Endothelial cell of umbilical vein (primary cell): Measurements from ENCODE around the gene FBLIM1. TPM values are rescaled to one million over a fixed set of nuclear protein-coding genes. Genes with fewer than 3 reads are reported as not detected.

ENCODE experiments used
- BruUV-seq: library from RNA; stranded (reverse); fragments of 400-500 nt; replicated peaks from 2 replicates; lab custom pipeline; 2021; lab: Mats Ljungman, UMichigan
- CTCF ChIA-PET: fragments of 300-600, 350-600 bp; sonication (Branson Sonifier 250); formaldehyde crosslinking; loops from one replicate; lab custom pipeline; 2021; ENCODE audit warnings: antibody characterized with exemption, inconsistent platforms; lab: Charles Lee
- POLR2A ChIA-PET: fragments of 300-600, 350-600 bp; sonication (Branson Sonifier 250); formaldehyde crosslinking; loops from one replicate; lab custom pipeline; 2021; ENCODE audit warnings: antibody characterized with exemption, inconsistent platforms; lab: Charles Lee
- DNase-seq: peaks from one replicate; pipeline ENCODE4 v3.0.0-alpha.2; 2011; ENCODE audit warnings: low read depth, low spot score
- FAIRE-seq: peaks from 2 replicates; lab custom pipeline; 2011; peaks lifted over from hg19 to GRCh38; lab: Jason Lieb, UNC
- H2AFZ ChIP-seq: 2 replicates; pipeline ENCODE4 v1.6.0; 2012; ENCODE audit warnings: low read depth, low read length, control low read depth, inconsistent platforms
- H3K27ac ChIP-seq: 2 replicates; pipeline ENCODE4 v1.5.1; 2011; ENCODE audit warnings: low read depth, mild to moderate bottlenecking, control low read depth, low read length, moderate library complexity; ENCODE audit not compliant: insufficient read depth
- H3K27me3 ChIP-seq, 2 experiments: 2 replicates each; pipeline versions ENCODE4 v1.6.0 to v1.6.1; 2011; ENCODE audit warnings: low read length in 2 of 2, mixed read lengths in 1 of 2; ENCODE audit not compliant: control insufficient read depth in 2 of 2, insufficient read depth in 2 of 2
- H3K36me3 ChIP-seq, 2 experiments: 2 replicates in 1 of 2; 3 replicates in 1 of 2; pipeline ENCODE4 v1.5.1; 2011; ENCODE audit warnings: low read length in 2 of 2, mild to moderate bottlenecking in 1 of 2, moderate library complexity in 1 of 2; ENCODE audit not compliant: control insufficient read depth in 2 of 2, insufficient read depth in 2 of 2; ENCODE audit errors: extremely low read depth in 1 of 2
- H3K4me1 ChIP-seq: 3 replicates; pipeline ENCODE4 v1.5.1; 2011; ENCODE audit warnings: mild to moderate bottlenecking, low read length; ENCODE audit not compliant: control insufficient read depth, insufficient read depth; ENCODE audit errors: extremely low read depth
- H3K4me2 ChIP-seq: 2 replicates; pipeline ENCODE4 v1.6.1; 2011; ENCODE audit warnings: low read length, control low read depth, mixed read lengths; ENCODE audit not compliant: insufficient read depth
- H3K4me3 ChIP-seq, 3 experiments: fragments of 200-600 bp in 1 of 3; sonication (generic), shearing (Covaris generic) in 1 of 3; replicated peaks in 1 of 3; 2 replicates each; pipeline ENCODE4 v1.5.1; 2011 to 2016; ENCODE audit warnings: control low read depth in 3 of 3, low read length in 3 of 3, mild to moderate bottlenecking in 2 of 3, inconsistent platforms in 1 of 3, low read depth in 1 of 3, moderate library complexity in 1 of 3; ENCODE audit not compliant: insufficient read depth in 1 of 3
- H3K79me2 ChIP-seq: 2 replicates; pipeline ENCODE4 v1.6.0; 2012; ENCODE audit warnings: low read length, inconsistent platforms; ENCODE audit not compliant: control insufficient read depth, insufficient read depth
- H3K9ac ChIP-seq: replicated peaks from 2 replicates; pipeline ENCODE3; 2011; ENCODE audit warnings: low read length, control low read depth; ENCODE audit not compliant: insufficient read depth; ENCODE audit errors: extremely low read depth
- H3K9me1 ChIP-seq: replicated peaks from 3 replicates; pipeline ENCODE4 v1.6.0; 2011; ENCODE audit warnings: mild to moderate bottlenecking, low read length; ENCODE audit not compliant: control insufficient read depth, insufficient read depth; ENCODE audit errors: extremely low read depth
- H3K9me3 ChIP-seq: replicated peaks from 2 replicates; pipeline ENCODE4 v1.5.1; 2012; ENCODE audit warnings: low read length, inconsistent platforms; ENCODE audit not compliant: control insufficient read depth, insufficient read depth
- H4K20me1 ChIP-seq: replicated peaks from 2 replicates; pipeline ENCODE3; 2011; ENCODE audit warnings: mild to moderate bottlenecking, low read length; ENCODE audit not compliant: control insufficient read depth, insufficient read depth; ENCODE audit errors: extremely low read depth
- CTCF ChIP-seq, 2 donors: IDR thresholded peaks; 1 replicate in 1 of 2; 2 replicates in 1 of 2; pipeline ENCODE4 v1.5.1; 2011; ENCODE audit warnings: low read length in 2 of 2, mild to moderate bottlenecking in 2 of 2, moderate library complexity in 2 of 2, control low read depth in 1 of 2, inconsistent platforms in 1 of 2, low read depth in 1 of 2; ENCODE audit not compliant: insufficient read depth in 1 of 2; ENCODE audit errors: extremely low read depth in 1 of 2
- EZH2 ChIP-seq: IDR thresholded peaks from 2 replicates; pipeline ENCODE4 v1.6.1; 2012; ENCODE audit warnings: borderline replicate concordance, low read depth, mild to moderate bottlenecking, moderate library complexity, low read length, inconsistent platforms; ENCODE audit not compliant: severe bottlenecking
- FOS ChIP-seq: IDR thresholded peaks from 2 replicates; pipeline ENCODE4 v1.6.1; 2011; ENCODE audit warnings: mild to moderate bottlenecking, low read length, moderate library complexity, borderline replicate concordance; ENCODE audit not compliant: insufficient read depth
- GATA2 ChIP-seq: IDR thresholded peaks from 2 replicates; pipeline ENCODE4 v1.7.0; 2011; ENCODE audit warnings: low read depth, mild to moderate bottlenecking, moderate library complexity, mixed read lengths, low read length; ENCODE audit not compliant: insufficient read length, insufficient read depth
- JUN ChIP-seq: IDR thresholded peaks from 2 replicates; pipeline ENCODE4 v1.6.1; 2011; ENCODE audit warnings: borderline replicate concordance, low read depth; ENCODE audit not compliant: insufficient read length, insufficient read depth
- MAX ChIP-seq: IDR thresholded peaks from 2 replicates; pipeline ENCODE4 v1.6.1; 2011; ENCODE audit not compliant: insufficient read depth, insufficient read length
- MYC ChIP-seq: IDR thresholded peaks from one replicate; pipeline ENCODE4 v1.6.1; 2011; ENCODE audit warnings: mild to moderate bottlenecking, low read depth, low read length
- POLR2A ChIP-seq: IDR thresholded peaks from 2 replicates; pipeline ENCODE4 v1.6.1; 2012; ENCODE audit warnings: low read depth, mild to moderate bottlenecking, control low read depth, low read length
- POLR2AphosphoS5 ChIP-seq: IDR thresholded peaks from 2 replicates; pipeline ENCODE4 v1.6.1; 2012; ENCODE audit warnings: low read depth, mild to moderate bottlenecking, control low read depth, low read length, moderate library complexity; ENCODE audit not compliant: insufficient read depth
- dilution Hi-C: fragments of 300-500 bp; cut with MboI; formaldehyde crosslinking; loops from one replicate; pipeline ENCODE4 v1.15.0; 2019; ENCODE audit warnings: low sequenced_read_pairs; ENCODE audit not compliant: extremely low pct_ligation_motif_present
- intact Hi-C: fragments of 100-400 bp; cut with micrococcal nuclease; formaldehyde crosslinking; loops from one replicate; pipeline ENCODE4 v1.10.0; 2022
- polyA plus RNA-seq, 4 experiments: library from polyadenylated mRNA; depleted of rRNA in 3 of 4; stranded (reverse) in 3 of 4; unstranded in 1 of 4; fragments of >200 nt; gene quantifications; 2 replicates each; pipeline versions ENCODE4 v1.2.1 to v1.2.3, GENCODE V29; 2011 to 2012; ENCODE audit warnings: missing spikeins in 1 of 4
- total RNA-seq: library from RNA; stranded (reverse); gene quantifications from 2 replicates; pipeline ENCODE4 v1.2.3, GENCODE V29; 2021

The FBLIM1 gene
- total and polyA plus RNA-seq, 2 donors (not counting 3 experiments of a cell fraction or from before 2014, with no cell fraction given) = 363 to 414 TPM

- BruUV-seq = no TSS peak
- Histone ChIP-seq H3K9me1 (no peaks in the 10 kb centered on the region), H4K20me1 (no peaks in the 10 kb centered on the region), H3K79me2 (no peaks in the 10 kb centered on the region), H3K27ac (no peak overlapping the region), H3K27me3 (no peaks in the 10 kb centered on the region), H3K4me1 (no peaks in the 10 kb centered on the region), H3K4me3 (no peak overlapping the region), H2AFZ (no peak overlapping the region), H3K9me3 (no peaks in the 10 kb centered on the region), H3K9ac (no peak overlapping the region), H3K4me2 (no peak overlapping the region), H3K36me3 (peaks cover 2 to 45% of the 10 kb centered on the region in 2 experiments)
- ChIA-PET CTCF (no interaction called here), POLR2A (no interaction called here)
- TF ChIP-seq EZH2 (no peak), FOS (no peak), GATA2 (no peak), POLR2A (no peak), MYC (no peak), MAX (no peak), JUN (no peak), CTCF (IDR thresholded peaks at IDR 0.05; ENCODE audit: extremely low read depth in 1 of 2, insufficient read depth in 1 of 2, low read depth in 1 of 2, low read length in 2 of 2) (no peak), POLR2AphosphoS5 (no peak)
- dilution Hi-C loops (no loop called here), intact Hi-C loops (no loop called here)
- DNase-seq (no peak), FAIRE-seq (no peak)
Observed at GRCh38 chr1:15733218-15733725, 25.3 kb upstream of the FBLIM1 start.
